ENCODE measurements around the gene ACRV1. TPM values are rescaled to one million over a fixed set of nuclear protein-coding genes. Genes with fewer than 3 reads are reported as not detected.
"Not testable (repeated sequence)": the region's sequence is repeated elsewhere in the genome, so short reads cannot be mapped to it uniquely, and the experiment has no call there.

The ACRV1 gene
- total RNA-seq (2022) (not detected in 2 replicates), Bru-seq, nascent RNA (not detected), BruChase-seq, experiment 1, labeled RNA remaining after a 6-hour chase (not detected), BruChase-seq, experiment 2, labeled RNA remaining after a 2-hour chase (not detected)
- long read RNA-seq, partial matches to known transcripts = 0 of 5 reads
- long read RNA-seq, other reads (novel, unspliced or antisense) = 5 of 5 reads

- no peak for TF ChIP-seq CTCF (IDR thresholded peaks at IDR 0.05; ENCODE audit: unreplicated experiment)
- no peaks in the 10 kb centered on the region for H3K9me3 Mint-ChIP-seq (ENCODE audit: low read depth, unreplicated experiment)
- no peak within 1 kb of the TSS for H3K27ac Mint-ChIP-seq (ENCODE audit: unreplicated experiment)
- CTCF ChIA-PET = no interaction called here
- intact Hi-C loops (cut with micrococcal nuclease; ENCODE audit: unreplicated experiment) = no loop called here
- no peaks in the 10 kb centered on the region for H3K4me1 Mint-ChIP-seq (ENCODE audit: low read depth, unreplicated experiment)
- no peaks in the 10 kb centered on the region for H3K36me3 Mint-ChIP-seq (ENCODE audit: insufficient read depth, unreplicated experiment)
- no peaks in the 10 kb centered on the region for H3K27me3 Mint-ChIP-seq (ENCODE audit: unreplicated experiment)
- no peak within 1 kb of the TSS for H3K4me3 Mint-ChIP-seq (ENCODE audit: low read depth, unreplicated experiment)
- BruUV-seq (replicated peaks) = no TSS peak
- DNase-seq = no peak
These were observed at the start of gene ACRV1 for GRCh38 chr11:125680747-125681146. Gene ACRV1 (minus strand): TSS chr11:125680847. CDS start chr11:125680780, 67 bp downstream.

- Mint-ChIP-seq H3K9me3 (ENCODE audit: low read depth, unreplicated experiment) (no peaks in the 10 kb centered on the region), H3K4me3 (ENCODE audit: low read depth, unreplicated experiment) (no peak overlapping the region), H3K36me3 (ENCODE audit: insufficient read depth, unreplicated experiment) (no peaks in the 10 kb centered on the region), H3K4me1 (ENCODE audit: low read depth, unreplicated experiment) (no peaks in the 10 kb centered on the region), H3K27ac (ENCODE audit: unreplicated experiment) (no peak overlapping the region), H3K27me3 (ENCODE audit: unreplicated experiment) (peaks cover 1% of the 10 kb centered on the region)
- DNase-seq = no peak
- no peak for TF ChIP-seq CTCF (IDR thresholded peaks at IDR 0.05; ENCODE audit: unreplicated experiment)
- no TSS peak for BruUV-seq (replicated peaks)
- CTCF ChIA-PET = no interaction called here
- intact Hi-C loops (cut with micrococcal nuclease; ENCODE audit: unreplicated experiment) = no loop called here
These were observed 48.3 kb upstream of the ACRV1 start for GRCh38 chr11:125728969-125729368.

- intact Hi-C loops (cut with micrococcal nuclease; ENCODE audit: unreplicated experiment) = loop anchor here (1.0 kb wide), 1 partner anchor 150 kb away; no protein-coding TSS in a partner anchor
- no TSS peak for BruUV-seq (replicated peaks)
- Mint-ChIP-seq H3K4me3 (ENCODE audit: low read depth, unreplicated experiment) (no peak overlapping the region), H3K9me3 (ENCODE audit: low read depth, unreplicated experiment) (no peaks in the 10 kb centered on the region), H3K27me3 (ENCODE audit: unreplicated experiment) (peaks cover 50% of the 10 kb centered on the region), H3K36me3 (ENCODE audit: insufficient read depth, unreplicated experiment) (no peaks in the 10 kb centered on the region), H3K27ac (ENCODE audit: unreplicated experiment) (no peak overlapping the region), H3K4me1 (ENCODE audit: low read depth, unreplicated experiment) (no peaks in the 10 kb centered on the region)
- no peak for TF ChIP-seq CTCF (IDR thresholded peaks at IDR 0.05; ENCODE audit: unreplicated experiment)
- CTCF ChIA-PET = interaction anchor here (0.6 kb wide), 1 partner anchor 78 kb away, joined by 3 read pairs; no protein-coding TSS in a partner anchor
- DNase-seq = no peak
These were observed 43.5 kb upstream of the ACRV1 start for GRCh38 chr11:125724125-125724524.

- no TSS peak for BruUV-seq (replicated peaks)
- CTCF ChIA-PET = no interaction called here
- intact Hi-C loops (cut with micrococcal nuclease; ENCODE audit: unreplicated experiment) = no loop called here
- peaks cover 63% of the 10 kb centered on the region for H3K27me3 Mint-ChIP-seq (ENCODE audit: unreplicated experiment)
- H3K4me3 Mint-ChIP-seq (ENCODE audit: low read depth, unreplicated experiment) = no peak overlapping the region
- no peak overlapping the region for H3K27ac Mint-ChIP-seq (ENCODE audit: unreplicated experiment)
- no peaks in the 10 kb centered on the region for H3K4me1 Mint-ChIP-seq (ENCODE audit: low read depth, unreplicated experiment)
- no peak for TF ChIP-seq CTCF (IDR thresholded peaks at IDR 0.05; ENCODE audit: unreplicated experiment)
- H3K9me3 Mint-ChIP-seq (ENCODE audit: low read depth, unreplicated experiment) = no peaks in the 10 kb centered on the region
- DNase-seq = no peak
- no peaks in the 10 kb centered on the region for H3K36me3 Mint-ChIP-seq (ENCODE audit: insufficient read depth, unreplicated experiment)
These were observed 40.1 kb upstream of the ACRV1 start for GRCh38 chr11:125720781-125721180.

- CTCF ChIA-PET; H3K36me3 Mint-ChIP-seq (ENCODE audit: insufficient read depth, unreplicated experiment); BruUV-seq (replicated peaks); DNase-seq; H3K4me3 Mint-ChIP-seq (ENCODE audit: low read depth, unreplicated experiment); intact Hi-C loops (cut with micrococcal nuclease; ENCODE audit: unreplicated experiment); H3K27ac Mint-ChIP-seq (ENCODE audit: unreplicated experiment); H3K4me1 Mint-ChIP-seq (ENCODE audit: low read depth, unreplicated experiment); H3K9me3 Mint-ChIP-seq (ENCODE audit: low read depth, unreplicated experiment): not testable (repeated sequence)
- H3K27me3 Mint-ChIP-seq (ENCODE audit: unreplicated experiment) = peaks cover 36% of the 10 kb centered on the region
These were observed 24.0 kb upstream of the ACRV1 start for GRCh38 chr11:125704686-125705085.

All from Calu3 (cell line).